PC-9 (cell line): ENCODE results near the gene IRF8. TPM values are rescaled to one million over a fixed set of nuclear protein-coding genes. Genes with fewer than 3 reads are reported as not detected.
A peak's percentile ranks its signal among the peaks of the same experiment; 100 is the strongest.

Experiments used
- BruUV-seq: library from RNA; stranded (reverse); fragments of 400-500 nt; replicated peaks from 2 replicates; lab custom pipeline; 2021; lab: Mats Ljungman, UMichigan
- CTCF ChIA-PET: fragments of 300-600 bp; sonication (Branson Sonifier 250); formaldehyde crosslinking; loops from one replicate; lab custom pipeline; 2022; ENCODE audit warnings: antibody characterized with exemption; lab: Charles Lee
- POLR2A ChIA-PET: fragments of 300-600 bp; sonication (Branson Sonifier 250); formaldehyde crosslinking; loops from one replicate; lab custom pipeline; 2022; ENCODE audit warnings: antibody characterized with exemption; ENCODE audit not compliant: unreplicated experiment; lab: Charles Lee
- DNase-seq, 2 experiments: peaks; one replicate each; pipeline versions ENCODE4 v3.0.0 to v3.0.0-alpha.2; 2015 to 2022; ENCODE audit warnings: mixed read lengths in 1 of 2
- H2AFZ ChIP-seq: fragments of 200-600 bp; sonication (generic); 2 replicates; pipeline ENCODE4 v1.8.1; 2017; ENCODE audit warnings: antibody characterized with exemption
- H3F3A ChIP-seq: fragments of 200-600 bp; sonication (generic); 2 replicates; pipeline ENCODE4 v1.8.1; 2017; ENCODE audit warnings: antibody characterized with exemption, mild to moderate bottlenecking, low read depth; ENCODE audit not compliant: insufficient read depth
- H3K27ac ChIP-seq: fragments of 200-600 bp; sonication (generic); 2 replicates; pipeline ENCODE4 v1.6.1; 2016; ENCODE audit warnings: mixed run types
- H3K27me3 ChIP-seq: fragments of 200-600 bp; sonication (generic); 2 replicates; pipeline ENCODE4 v1.6.1; 2016; ENCODE audit warnings: low read depth, mixed run types; ENCODE audit not compliant: insufficient read depth
- H3K36me3 ChIP-seq: fragments of 200-600 bp; sonication (generic); 2 replicates; pipeline ENCODE4 v1.6.1; 2016; ENCODE audit warnings: low read depth, mixed run types
- H3K4me1 ChIP-seq: fragments of 200-600 bp; sonication (generic); replicated peaks from 2 replicates; pipeline ENCODE4 v1.6.1; 2016; ENCODE audit warnings: mixed run types; ENCODE audit not compliant: insufficient read depth
- H3K4me2 ChIP-seq: fragments of 200-600 bp; sonication (generic); 2 replicates; pipeline ENCODE4 v1.6.1; 2017; ENCODE audit warnings: mixed run types
- H3K4me3 ChIP-seq: fragments of 200-600 bp; sonication (generic); 2 replicates; pipeline ENCODE4 v1.6.1; 2016; ENCODE audit warnings: mixed run types
- H3K79me2 ChIP-seq: fragments of 200-600 bp; sonication (generic); 2 replicates; pipeline ENCODE4 v1.6.1; 2017; ENCODE audit warnings: low read depth, mixed run types
- H3K9me2 ChIP-seq: fragments of 200-600 bp; sonication (generic); 2 replicates; pipeline ENCODE4 v1.8.1; 2017; ENCODE audit warnings: mild to moderate bottlenecking; ENCODE audit not compliant: insufficient read depth
- H3K9me3 ChIP-seq: fragments of 200-600 bp; sonication (generic); 2 replicates; pipeline ENCODE4 v1.8.1; 2016; ENCODE audit warnings: low read depth; ENCODE audit not compliant: insufficient read depth
- H4K20me1 ChIP-seq: fragments of 200-600 bp; sonication (generic); 2 replicates; pipeline ENCODE4 v1.8.1; 2017; ENCODE audit not compliant: insufficient read depth
- CTCF ChIP-seq: fragments of 200-600 bp; sonication (generic); conservative IDR thresholded peaks from 2 replicates; pipeline ENCODE4 v1.6.1; 2017; ENCODE audit warnings: mixed run types, antibody characterized with exemption, mild to moderate bottlenecking, moderate library complexity
- EZH2 ChIP-seq: fragments of 200-600 bp; sonication (generic); IDR thresholded peaks from 2 replicates; pipeline ENCODE4 v1.8.0; 2017; ENCODE audit warnings: antibody characterized with exemption, low read depth
- intact Hi-C: fragments of 100-400 bp; cut with micrococcal nuclease; formaldehyde crosslinking; loops from one replicate; pipeline ENCODE4 v1.10.0; 2022; ENCODE audit not compliant: unreplicated experiment
- total RNA-seq: library from RNA; stranded (reverse); gene quantifications from 2 replicates; pipeline ENCODE4 v1.2.3, GENCODE V29; 2021

The IRF8 gene
- total RNA-seq, 1 experiment from 2014 or later: not detected

- no peak overlapping the region for H2AFZ ChIP-seq
- no peaks in the 10 kb centered on the region for H3K9me2 ChIP-seq
- H3F3A ChIP-seq: no peaks in the 10 kb centered on the region
- H3K4me2 ChIP-seq: no peak overlapping the region
- no peak overlapping the region for H3K4me3 ChIP-seq
- BruUV-seq: no TSS peak
- no peaks in the 10 kb centered on the region for H3K9me3 ChIP-seq
- H3K27me3 ChIP-seq: peaks cover 100% of the 10 kb centered on the region
- no peaks in the 10 kb centered on the region for H3K79me2 ChIP-seq
- H3K4me1 ChIP-seq: no peaks in the 10 kb centered on the region
- H4K20me1 ChIP-seq: no peaks in the 10 kb centered on the region
- ChIA-PET CTCF (no interaction called here), POLR2A (no interaction called here)
- intact Hi-C loops: no loop called here
- no peak for TF ChIP-seq CTCF
- no peak for TF ChIP-seq EZH2
- H3K36me3 ChIP-seq: no peaks in the 10 kb centered on the region
- H3K27ac ChIP-seq: no peak overlapping the region
- no peak for DNase-seq
These were observed 16.3 kb downstream of the IRF8 start for GRCh38 chr16:85915125-85915845.

GRCh38 chr16:85916141-85916890 is 17.4 kb downstream of the IRF8 start:
- intact Hi-C loops: no loop called here
- Histone ChIP-seq H4K20me1 (no peaks in the 10 kb centered on the region), H2AFZ (no peak overlapping the region), H3K27ac (no peak overlapping the region), H3K9me2 (no peaks in the 10 kb centered on the region), H3K79me2 (no peaks in the 10 kb centered on the region), H3K27me3 (peaks cover 100% of the 10 kb centered on the region), H3K4me1 (no peaks in the 10 kb centered on the region), H3K4me2 (peak overlapping the region; percentile 40; the same call in 1 of the 2 replicates), H3K9me3 (no peaks in the 10 kb centered on the region), H3K36me3 (no peaks in the 10 kb centered on the region), H3F3A (no peaks in the 10 kb centered on the region), H3K4me3 (no peak overlapping the region)
- POLR2A ChIA-PET: no interaction called here
- no peak for TF ChIP-seq CTCF
- no peak for TF ChIP-seq EZH2
- BruUV-seq: no TSS peak
- CTCF ChIA-PET: interaction anchor here (0.6 kb wide), 1 partner anchor 13 kb away, joined by 4 read pairs; no protein-coding TSS in a partner anchor
- peak; percentile 10 to 61 for DNase-seq

GRCh38 chr16:85917012-85917411 is 18.1 kb downstream of the IRF8 start:
- Histone ChIP-seq H3K27me3 (peaks cover 100% of the 10 kb centered on the region), H3K27ac (no peak overlapping the region), H3K4me3 (no peak overlapping the region), H3K4me2 (peak overlapping the region; percentile 40; the same call in 1 of the 2 replicates), H3K9me2 (no peaks in the 10 kb centered on the region), H3K36me3 (no peaks in the 10 kb centered on the region), H4K20me1 (no peaks in the 10 kb centered on the region), H3K9me3 (no peaks in the 10 kb centered on the region), H3K4me1 (no peaks in the 10 kb centered on the region), H2AFZ (no peak overlapping the region), H3F3A (no peaks in the 10 kb centered on the region), H3K79me2 (no peaks in the 10 kb centered on the region)
- BruUV-seq: no TSS peak
- CTCF ChIA-PET: no interaction called here
- DNase-seq: no peak
- TF ChIP-seq EZH2: no peak
- intact Hi-C loops: no loop called here
- POLR2A ChIA-PET: no interaction called here
